CD4-positive, alpha-beta T cell treated with Interleukin-4 for 4 hours (primary cell): ENCODE measurements around the gene KIF23.
A peak's percentile ranks its signal among the peaks of the same experiment; 100 is the strongest.
"Not testable (repeated sequence)": the region's sequence is repeated elsewhere in the genome, so short reads cannot be mapped to it uniquely, and the experiment has no call there.

Source experiments
- DNase-seq: peaks from one replicate; pipeline ENCODE4 v3.0.0-alpha.2; 2020

The KIF23 gene

DNA sequence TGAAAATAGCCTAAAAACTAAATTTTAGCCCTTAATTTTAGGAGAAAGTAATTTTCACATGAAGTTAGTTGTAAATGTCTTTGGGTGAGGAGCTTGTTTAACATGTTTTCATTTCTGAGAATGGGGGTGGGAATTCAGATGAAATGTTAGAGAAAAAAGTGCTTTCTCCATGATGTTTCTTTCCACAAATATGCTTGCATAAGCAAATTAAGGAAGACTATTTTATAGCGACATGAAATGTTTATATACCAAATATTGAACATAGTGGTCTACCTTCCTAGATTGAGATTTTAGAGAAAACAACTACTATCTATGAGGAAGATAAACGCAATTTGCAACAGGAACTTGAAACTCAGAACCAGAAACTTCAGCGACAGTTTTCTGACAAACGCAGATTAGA is 25.5 kb downstream of the KIF23 start:
- no peak for DNase-seq

GRCh38 chr15:69443032-69443611 is 29.0 kb downstream of the KIF23 start:
- DNase-seq, result peak; percentile 30

GRCh38 chr15:69444686-69445085 is 30.5 kb downstream of the KIF23 start:
- no peak for DNase-seq

DNA sequence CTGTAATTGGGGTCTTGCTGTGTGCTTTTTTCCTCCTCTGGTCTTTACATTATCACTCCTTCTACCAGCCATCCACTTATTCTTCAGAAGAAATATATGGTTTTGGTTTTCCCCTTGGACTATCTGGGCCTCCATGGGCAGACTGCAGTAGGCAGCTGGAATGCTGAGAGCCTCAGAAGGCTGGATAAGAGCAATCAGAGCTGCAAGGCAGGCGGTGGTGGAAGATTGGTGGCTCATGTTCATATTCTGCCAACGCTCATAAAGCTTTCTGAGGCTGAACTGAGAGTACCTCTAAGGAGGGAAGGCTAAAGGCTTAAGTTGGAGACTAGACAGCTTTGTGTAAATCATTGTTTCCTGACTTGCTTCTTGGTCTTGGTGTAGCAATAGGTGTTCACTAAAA is 32.8 kb downstream of the KIF23 start:
- DNase-seq, result no peak

DNA sequence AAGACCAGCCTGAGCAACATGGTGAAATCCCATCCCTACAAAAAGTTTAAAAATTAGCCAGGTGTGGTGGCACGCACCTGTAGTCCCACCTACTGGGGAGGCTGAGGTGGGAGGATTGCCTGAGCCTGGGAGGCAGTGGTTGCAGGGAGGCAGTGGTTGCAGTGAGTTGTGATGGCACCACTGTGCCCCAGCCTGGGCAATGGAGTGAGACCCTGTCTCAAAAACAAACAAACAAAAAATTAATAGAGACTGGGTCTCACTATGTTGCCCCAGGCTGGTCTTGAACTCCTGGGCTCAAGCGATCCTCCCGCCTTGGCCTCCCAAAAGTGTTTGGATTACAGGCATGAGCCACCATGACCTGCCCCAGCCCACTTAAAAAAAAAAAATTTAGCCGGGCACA is 36.1 kb downstream of the KIF23 start:
- DNase-seq, result not testable (repeated sequence)

GRCh38 chr15:69450968-69451695 is 37.0 kb downstream of the KIF23 start:
- no peak for DNase-seq

DNA sequence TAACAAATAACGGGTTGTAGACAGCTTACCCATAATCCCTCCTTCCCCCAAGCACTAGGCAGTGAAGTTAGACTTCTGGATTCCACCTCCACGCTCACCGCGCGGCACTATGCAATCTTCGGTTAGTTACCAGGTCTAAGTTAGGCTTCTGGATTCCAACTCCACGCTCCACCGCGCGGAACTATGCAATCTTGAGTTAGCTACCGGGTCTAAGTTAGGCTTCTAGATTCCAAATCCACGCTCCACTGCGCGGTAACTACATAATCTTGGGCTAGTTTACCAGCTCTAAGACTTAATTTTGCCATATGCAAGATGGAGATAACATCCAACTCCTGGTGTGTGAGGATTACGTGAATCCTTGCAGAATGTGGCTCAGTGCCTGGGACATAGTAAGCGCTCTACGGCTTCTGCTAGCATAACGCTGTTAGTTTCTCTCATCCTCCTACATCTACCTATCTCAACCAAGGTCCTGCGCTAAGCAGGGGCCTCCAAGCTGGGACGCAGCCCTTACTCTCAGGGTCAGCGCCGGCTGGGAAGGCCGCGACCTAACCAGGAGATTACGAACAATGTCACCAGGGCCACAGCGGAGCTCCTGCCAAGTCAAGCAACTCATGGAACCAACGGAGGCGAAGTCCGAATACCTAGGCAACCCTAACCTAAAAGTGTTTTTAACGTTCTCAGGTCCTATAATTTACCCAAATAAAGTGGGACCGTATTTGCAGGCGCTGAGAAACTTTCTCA is 38.0 kb downstream of the KIF23 start:
- DNase-seq, result no peak

GRCh38 chr15:69452692-69453521 is 38.8 kb downstream of the KIF23 start, which contains the start of gene RPLP1:
Gene RPLP1 (plus strand): TSS chr15:69452818. CDS start chr15:69452949, 131 bp downstream.
- peak; percentile 96 for DNase-seq

DNA sequence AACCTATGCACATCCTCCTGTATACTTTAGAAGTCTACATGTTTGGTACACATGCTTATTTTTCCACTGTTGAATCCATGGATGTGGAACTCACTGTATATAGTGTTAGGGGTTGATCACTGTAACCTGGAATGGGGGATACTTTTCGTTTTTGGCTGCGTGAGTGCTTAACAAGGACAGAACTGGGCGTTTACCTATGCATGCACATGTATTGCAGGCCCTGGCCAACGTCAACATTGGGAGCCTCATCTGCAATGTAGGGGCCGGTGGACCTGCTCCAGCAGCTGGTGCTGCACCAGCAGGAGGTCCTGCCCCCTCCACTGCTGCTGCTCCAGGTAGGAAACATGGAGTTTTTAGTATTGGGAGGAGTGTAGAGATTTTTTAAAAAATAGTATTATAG is 40.8 kb downstream of the KIF23 start:
- no peak for DNase-seq

DNA sequence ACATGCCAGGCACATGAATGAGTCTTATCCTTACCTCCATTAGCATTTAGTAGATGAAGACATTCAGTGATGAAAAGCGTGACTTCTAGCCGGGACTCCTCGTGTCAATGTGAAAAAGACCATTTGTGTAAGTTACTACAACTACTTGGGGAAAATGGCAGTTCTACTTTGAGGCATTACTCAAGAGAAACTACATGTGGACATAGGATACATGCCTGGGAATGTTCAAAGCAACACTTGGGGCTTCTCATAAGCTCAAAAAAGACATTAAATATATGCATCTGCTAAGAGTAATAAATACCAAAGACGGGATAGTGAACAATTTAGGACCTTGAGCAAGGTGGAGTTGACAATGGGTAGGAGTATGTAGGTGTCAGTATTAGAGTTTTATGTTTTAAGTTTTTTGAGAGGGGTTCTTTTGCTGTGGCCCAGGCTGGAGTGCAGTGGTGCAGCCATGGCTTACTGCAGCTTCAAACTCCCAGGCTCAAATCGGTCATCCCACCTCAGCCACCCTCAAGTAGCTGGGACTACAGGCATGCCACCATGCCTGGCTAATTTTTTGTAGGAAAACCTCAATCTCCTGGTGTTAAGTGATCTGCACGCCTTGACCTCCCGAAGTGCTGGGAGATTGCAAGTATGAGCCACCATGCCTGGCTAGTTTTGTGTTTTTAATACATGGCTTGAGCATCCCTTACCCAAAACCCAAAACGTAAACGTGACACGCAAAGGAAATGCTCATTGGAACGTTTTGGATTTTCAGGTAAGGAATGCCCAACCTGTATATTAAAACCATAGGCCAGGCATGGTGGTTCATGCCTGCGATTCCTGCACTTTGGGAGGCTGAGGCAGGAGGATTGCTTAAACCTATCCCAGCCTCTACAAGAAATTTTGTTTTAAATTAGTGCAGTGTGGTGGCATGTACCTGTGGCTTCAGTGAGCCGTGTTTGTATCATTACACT is 42.3 kb downstream of the KIF23 start:
- no peak for DNase-seq

- DNase-seq, result no peak
Measured at GRCh38 chr15:69457304-69458280, 43.4 kb downstream of the KIF23 start.

GRCh38 chr15:69459066-69459465 is 44.9 kb downstream of the KIF23 start:
- no peak for DNase-seq

- no peak for DNase-seq
Measured at GRCh38 chr15:69460481-69460880, 46.3 kb downstream of the KIF23 start.

- no peak for DNase-seq
Measured at GRCh38 chr15:69462030-69462492, 47.9 kb downstream of the KIF23 start.

DNA sequence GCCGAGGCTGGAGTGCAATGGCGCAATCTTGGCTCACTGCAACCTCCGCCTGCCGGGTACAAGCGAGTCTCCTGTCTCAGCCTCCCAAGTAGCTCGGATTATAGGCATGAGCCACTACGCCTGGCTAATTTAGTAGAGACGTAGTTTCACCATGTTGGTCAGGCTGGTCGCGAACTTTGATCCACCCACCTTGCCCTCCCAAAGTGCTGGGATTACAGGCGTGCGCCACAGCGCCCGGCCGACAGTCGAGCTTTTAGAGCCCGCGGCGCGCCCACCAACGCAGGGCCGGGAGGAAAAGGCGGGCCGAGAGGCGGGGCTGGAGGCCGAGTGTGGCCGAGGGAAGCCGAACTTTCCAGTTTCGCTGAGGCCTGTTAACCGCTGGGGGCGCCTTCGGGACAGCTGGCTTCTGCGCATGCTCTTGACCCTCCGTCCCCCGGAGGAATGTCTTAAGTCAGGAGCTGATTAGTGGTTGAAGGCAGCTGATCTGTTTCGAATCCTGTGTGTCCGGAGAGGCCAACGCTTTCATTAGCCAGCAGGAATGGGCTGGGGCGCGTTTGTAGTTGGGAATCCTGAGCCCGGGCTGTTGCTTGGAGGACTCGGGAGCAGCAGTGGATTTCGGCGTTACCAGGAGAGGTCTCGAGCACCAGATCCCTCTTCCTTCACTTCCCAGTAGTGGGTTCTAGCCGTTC is 48.5 kb downstream of the KIF23 start:
- DNase-seq, result peak; percentile 91

- no peak for DNase-seq
Measured at GRCh38 chr15:69463182-69463756, 49.1 kb downstream of the KIF23 start.

GRCh38 chr15:69465253-69465652 is 51.1 kb downstream of the KIF23 start:
- DNase-seq, result no peak

DNA sequence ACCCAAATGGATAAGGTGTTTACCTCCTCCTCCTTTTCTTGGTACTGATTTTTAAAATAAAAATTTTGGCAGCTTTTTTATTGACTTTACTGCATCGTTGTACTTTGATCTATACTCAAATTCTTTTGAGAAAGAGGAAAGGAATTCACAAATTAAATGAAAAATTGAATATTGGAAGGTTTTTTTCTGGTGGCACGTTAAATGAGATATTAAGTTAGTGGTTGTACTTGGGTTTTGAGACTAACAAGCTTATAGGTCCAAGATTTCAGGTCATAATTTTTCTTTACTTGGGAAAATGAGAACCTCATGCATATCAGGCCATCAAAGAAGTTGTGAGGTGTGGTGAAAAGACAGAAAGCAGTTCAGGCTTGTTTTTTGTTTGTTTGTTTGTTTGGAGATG is 52.6 kb downstream of the KIF23 start:
- DNase-seq, result no peak

DNA sequence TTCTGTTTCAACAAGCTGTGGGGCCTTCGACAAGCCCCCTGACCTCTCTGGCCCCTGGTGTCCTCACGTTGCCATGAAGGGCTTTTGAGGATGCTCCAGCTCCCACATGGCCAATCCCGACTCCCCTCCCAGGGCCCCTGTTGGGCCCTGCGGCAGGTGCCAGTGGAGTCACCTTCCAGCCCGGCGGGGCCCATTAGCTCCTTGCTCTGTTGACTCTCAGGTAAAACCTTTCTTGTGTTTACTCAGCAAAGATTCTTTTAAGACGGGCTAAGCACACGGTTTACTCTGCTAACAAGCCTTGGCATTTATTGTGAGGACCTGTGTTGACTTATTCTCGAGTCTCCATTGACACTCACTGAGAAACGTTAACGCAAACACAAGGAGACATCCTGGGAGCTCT is 53.5 kb downstream of the KIF23 start:
- DNase-seq, result no peak
